ENCODE data around the gene KRTAP1-4. TPM values are rescaled to one million over a fixed set of nuclear protein-coding genes. Genes with fewer than 3 reads are reported as not detected.

The KRTAP1-4 gene
- total RNA-seq, 3 donors from 2014 or later (not counting 1 experiment from before 2014, with no cell fraction given) = not detected

GRCh38 chr17:41013606-41014005 is 16.4 kb downstream of the KRTAP1-4 start:
- WGBS (ENCODE audit: insufficient coverage) = 76% methylated on average over 1 of the region's 1 CpG
- H3K4me1 Mint-ChIP-seq = no peaks in the 10 kb centered on the region
- ATAC-seq = no peak
- Histone ChIP-seq H3K27ac (ENCODE audit: low read length) (no peak overlapping the region), H3K9me3 (ENCODE audit: control insufficient read depth, insufficient read depth, low read length) (no peaks in the 10 kb centered on the region), H3K4me3 (ENCODE audit: low read length) (no peak overlapping the region), H3K4me1 (ENCODE audit: control insufficient read depth, insufficient read depth, low read length) (no peaks in the 10 kb centered on the region), H3K36me3 (ENCODE audit: control insufficient read depth, insufficient read depth, low read length) (no peaks in the 10 kb centered on the region), H3K27me3 (ENCODE audit: control insufficient read depth, insufficient read depth, low read length) (no peaks in the 10 kb centered on the region)
- TF ChIP-seq CTCF (IDR thresholded peaks at IDR 0.05) = no peak
- no peak overlapping the region for H3K4me3 Mint-ChIP-seq
- H3K27ac Mint-ChIP-seq = no peak overlapping the region
- H3K36me3 Mint-ChIP-seq = no peaks in the 10 kb centered on the region
- no peaks in the 10 kb centered on the region for H3K9me3 Mint-ChIP-seq
- no peak for DNase-seq
- intact Hi-C loops (cut with micrococcal nuclease) = no loop called here
- H3K27me3 Mint-ChIP-seq (ENCODE audit: low read depth in 2 of 2) = peaks cover 22 to 24% of the 10 kb centered on the region in 2 donors

- ATAC-seq (no peak), DNase-seq (no peak)
- Mint-ChIP-seq H3K27ac (no peak overlapping the region), H3K36me3 (no peaks in the 10 kb centered on the region), H3K4me1 (no peaks in the 10 kb centered on the region), H3K9me3 (no peaks in the 10 kb centered on the region), H3K4me3 (no peak overlapping the region), H3K27me3 (ENCODE audit: low read depth in 2 of 2) (peaks cover 19 to 24% of the 10 kb centered on the region in 2 donors)
- Histone ChIP-seq H3K27me3 (ENCODE audit: control insufficient read depth, insufficient read depth, low read length) (no peaks in the 10 kb centered on the region), H3K4me1 (ENCODE audit: control insufficient read depth, insufficient read depth, low read length) (no peaks in the 10 kb centered on the region), H3K9me3 (ENCODE audit: control insufficient read depth, insufficient read depth, low read length) (no peaks in the 10 kb centered on the region), H3K36me3 (ENCODE audit: control insufficient read depth, insufficient read depth, low read length) (no peaks in the 10 kb centered on the region), H3K27ac (ENCODE audit: low read length) (no peak overlapping the region), H3K4me3 (ENCODE audit: low read length) (no peak overlapping the region)
- no peak for TF ChIP-seq CTCF (IDR thresholded peaks at IDR 0.05)
- 96% methylated on average over 3 of the region's 3 CpGs for WGBS (ENCODE audit: insufficient coverage)
- intact Hi-C loops (cut with micrococcal nuclease) = no loop called here
Observed at GRCh38 chr17:41013181-41013580, 16.8 kb downstream of the KRTAP1-4 start.

DNA sequence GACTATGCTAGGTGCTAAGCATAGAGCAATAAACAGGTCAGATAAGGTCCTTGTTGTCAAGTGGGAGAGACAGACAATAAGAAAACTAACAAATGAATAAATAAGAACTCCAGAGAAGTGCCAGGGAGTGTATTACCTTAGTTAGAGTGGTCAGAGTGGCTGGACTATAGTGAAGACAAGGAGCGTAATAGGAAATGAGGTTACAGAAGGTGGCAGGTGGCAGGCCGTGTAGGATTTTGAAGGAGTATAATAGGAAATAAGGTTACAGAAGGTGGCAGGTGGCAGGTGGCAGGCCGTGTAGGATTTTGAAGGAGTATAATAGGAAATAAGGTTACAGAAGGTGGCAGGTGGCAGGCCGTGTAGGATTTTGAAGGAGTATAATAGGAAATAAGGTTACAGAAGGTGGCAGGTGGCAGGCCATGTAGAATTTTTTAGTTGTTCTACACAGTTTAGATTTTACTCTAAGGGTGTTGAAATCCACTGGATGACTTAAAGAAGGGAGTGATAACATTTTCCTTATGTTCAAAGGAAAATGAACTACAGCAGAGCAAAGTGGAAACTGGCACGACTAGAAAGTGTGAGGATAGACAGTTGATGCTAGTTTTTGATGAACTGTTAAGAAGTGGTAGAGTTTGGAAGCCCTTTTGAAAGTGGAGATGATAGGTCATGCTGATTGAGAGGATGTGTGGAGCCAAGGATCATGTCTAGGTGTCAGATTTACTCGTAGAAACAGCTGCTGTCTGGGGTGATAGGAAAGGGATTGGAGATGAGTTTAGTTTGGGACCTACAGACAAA is 17.5 kb downstream of the KRTAP1-4 start:
- H3K36me3 ChIP-seq (ENCODE audit: control insufficient read depth, insufficient read depth, low read length) = no peaks in the 10 kb centered on the region
- no peaks in the 10 kb centered on the region for H3K4me1 ChIP-seq (ENCODE audit: control insufficient read depth, insufficient read depth, low read length)
- no peak overlapping the region for H3K27ac ChIP-seq (ENCODE audit: low read length)
- DNase-seq (no peak), ATAC-seq (no peak)
- H3K9me3 ChIP-seq (ENCODE audit: control insufficient read depth, insufficient read depth, low read length) = no peaks in the 10 kb centered on the region
- intact Hi-C loops (cut with micrococcal nuclease) = no loop called here
- Mint-ChIP-seq H3K36me3 (no peaks in the 10 kb centered on the region), H3K4me1 (no peaks in the 10 kb centered on the region), H3K27me3 (ENCODE audit: low read depth in 2 of 2) (peaks cover 19% of the 10 kb centered on the region in 2 donors), H3K4me3 (no peak overlapping the region), H3K27ac (no peak overlapping the region), H3K9me3 (no peaks in the 10 kb centered on the region)
- no peaks in the 10 kb centered on the region for H3K27me3 ChIP-seq (ENCODE audit: control insufficient read depth, insufficient read depth, low read length)
- no peak overlapping the region for H3K4me3 ChIP-seq (ENCODE audit: low read length)
- 78% methylated on average over 6 of the region's 6 CpGs for WGBS (ENCODE audit: insufficient coverage)
- TF ChIP-seq CTCF (IDR thresholded peaks at IDR 0.05) = no peak

- Histone ChIP-seq H3K9me3 (ENCODE audit: control insufficient read depth, insufficient read depth, low read length) (no peaks in the 10 kb centered on the region), H3K36me3 (ENCODE audit: control insufficient read depth, insufficient read depth, low read length) (no peaks in the 10 kb centered on the region), H3K27me3 (ENCODE audit: control insufficient read depth, insufficient read depth, low read length) (no peaks in the 10 kb centered on the region), H3K4me3 (ENCODE audit: low read length) (no peak overlapping the region), H3K27ac (ENCODE audit: low read length) (no peak overlapping the region), H3K4me1 (ENCODE audit: control insufficient read depth, insufficient read depth, low read length) (no peaks in the 10 kb centered on the region)
- Mint-ChIP-seq H3K9me3 (no peaks in the 10 kb centered on the region), H3K27ac (no peak overlapping the region), H3K27me3 (ENCODE audit: low read depth in 2 of 2) (peaks cover 12 to 17% of the 10 kb centered on the region in 2 donors), H3K4me3 (no peak overlapping the region), H3K4me1 (no peaks in the 10 kb centered on the region), H3K36me3 (no peaks in the 10 kb centered on the region)
- no peak for DNase-seq
- no peak for TF ChIP-seq CTCF (IDR thresholded peaks at IDR 0.05)
- ATAC-seq = no peak
- intact Hi-C loops (cut with micrococcal nuclease) = no loop called here
Observed at GRCh38 chr17:41010441-41010840, 19.6 kb downstream of the KRTAP1-4 start.
